ENCODE data around the gene ZNF609.
A peak's percentile ranks its signal among the peaks of the same experiment; 100 is the strongest.

ZNF609 gene

DNA sequence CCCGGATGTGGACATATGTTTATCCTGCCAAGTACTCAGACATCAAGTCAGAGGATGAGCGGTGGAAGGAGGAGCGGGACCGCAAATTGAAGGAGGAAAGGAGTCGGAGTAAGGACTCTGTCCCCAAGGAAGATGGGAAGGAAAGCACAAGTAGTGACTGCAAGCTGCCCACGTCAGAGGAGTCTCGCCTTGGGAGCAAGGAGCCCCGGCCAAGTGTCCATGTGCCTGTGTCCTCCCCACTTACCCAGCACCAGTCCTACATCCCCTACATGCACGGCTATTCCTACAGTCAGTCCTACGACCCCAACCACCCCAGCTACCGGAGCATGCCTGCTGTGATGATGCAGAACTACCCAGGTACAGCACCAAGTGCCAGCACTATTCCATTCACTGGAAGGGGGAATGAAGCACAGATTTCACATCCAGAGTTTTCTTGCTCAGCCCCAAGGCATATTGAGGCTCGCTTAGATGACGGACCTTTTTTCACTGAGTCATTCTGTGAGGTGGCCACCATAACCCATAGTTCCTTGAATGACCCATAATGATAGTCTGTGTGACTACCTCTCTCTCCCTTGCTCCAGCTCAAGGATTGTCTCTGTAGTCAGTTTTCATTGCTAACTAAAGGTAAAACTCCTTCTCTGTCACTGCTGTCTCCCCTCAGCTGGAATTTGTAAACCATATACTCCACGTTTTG is 217.9 kb downstream of the ZNF609 start:
- DNase-seq = no peak

DNA sequence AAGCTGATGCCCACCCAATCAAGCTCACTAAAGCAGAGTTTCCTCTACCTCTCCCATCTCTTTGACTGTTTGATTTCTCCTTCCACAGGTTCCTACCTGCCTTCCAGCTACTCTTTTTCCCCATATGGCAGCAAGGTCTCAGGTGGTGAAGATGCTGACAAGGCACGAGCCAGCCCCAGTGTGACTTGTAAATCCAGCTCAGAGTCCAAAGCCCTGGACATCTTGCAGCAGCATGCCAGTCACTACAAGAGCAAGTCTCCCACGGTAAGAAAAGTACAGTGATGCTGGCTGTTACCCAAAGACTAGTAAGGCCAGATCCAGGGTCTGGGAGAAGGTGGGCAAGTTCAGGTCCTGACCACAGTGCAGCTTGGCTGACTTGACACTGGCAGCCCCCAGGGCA is 219.7 kb downstream of the ZNF609 start:
- no peak for DNase-seq

DNA sequence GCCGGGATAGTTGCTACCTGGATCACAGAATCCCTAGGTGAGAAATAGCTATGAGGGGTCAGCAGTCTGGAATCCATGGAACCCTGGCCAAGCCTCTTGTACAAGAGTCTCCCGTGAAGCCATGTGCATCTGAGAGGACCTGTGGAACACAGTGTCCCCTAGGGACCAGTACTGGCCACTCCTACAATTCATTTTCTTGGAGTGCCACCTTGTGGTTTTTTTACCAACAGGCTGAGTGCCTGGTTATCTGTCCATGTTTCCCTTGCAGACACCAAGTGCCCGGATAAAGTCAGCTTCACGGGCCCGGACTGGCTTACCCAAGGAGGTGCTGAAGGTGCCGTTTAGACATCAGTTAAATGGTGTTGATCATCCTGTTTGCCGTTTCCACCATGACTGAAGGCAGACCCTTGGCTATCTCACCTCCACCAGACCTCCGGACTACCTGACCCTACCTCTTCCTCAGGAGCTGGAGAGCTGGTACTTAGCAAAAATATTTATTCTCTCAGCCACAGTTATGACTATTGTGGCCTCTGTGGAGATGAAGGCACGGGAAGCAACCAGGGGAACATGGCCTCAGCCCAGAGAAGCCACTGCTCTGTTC is 221.1 kb downstream of the ZNF609 start:
- DNase-seq = no peak

DNA sequence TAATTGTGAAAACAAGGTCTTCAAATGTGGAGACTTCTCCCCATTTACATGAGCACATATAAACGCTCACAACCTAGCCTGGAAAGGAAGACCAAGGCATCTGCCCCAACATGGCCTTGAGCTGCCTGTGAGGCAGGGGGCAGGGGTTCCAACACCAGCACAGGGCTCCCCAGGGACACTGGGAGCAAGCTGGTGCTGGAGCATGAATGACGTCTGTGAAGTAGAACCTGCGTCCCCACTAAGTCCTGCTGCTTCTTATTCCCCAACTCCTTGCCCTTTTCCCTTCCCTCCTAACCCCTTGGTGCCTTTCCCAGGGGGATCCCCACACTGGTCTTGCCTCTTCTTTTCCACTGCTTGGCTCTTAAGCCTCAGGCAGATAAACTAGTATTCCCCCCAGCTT is 221.9 kb downstream of the ZNF609 start:
- no peak for DNase-seq

DNA sequence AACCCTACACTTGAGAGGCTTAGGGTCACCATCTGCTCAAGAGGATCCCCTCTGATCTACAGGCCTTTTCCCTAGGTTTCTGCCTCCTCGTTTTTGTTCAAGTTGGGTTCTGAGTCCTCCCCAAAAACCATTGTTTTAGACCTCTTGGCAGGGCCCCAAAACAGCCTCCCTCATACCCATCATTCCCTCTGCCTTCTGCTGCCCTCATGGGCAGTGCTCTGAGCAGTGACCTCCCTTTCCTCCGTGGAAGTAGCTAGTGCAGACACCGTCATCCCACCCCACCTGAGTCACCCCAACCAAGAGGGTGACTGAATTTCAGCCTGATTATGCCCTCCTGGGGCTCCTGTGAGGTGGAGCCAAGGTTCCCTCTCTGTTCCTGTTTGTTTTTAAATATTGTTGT is 223.0 kb downstream of the ZNF609 start:
- DNase-seq = no peak

DNA sequence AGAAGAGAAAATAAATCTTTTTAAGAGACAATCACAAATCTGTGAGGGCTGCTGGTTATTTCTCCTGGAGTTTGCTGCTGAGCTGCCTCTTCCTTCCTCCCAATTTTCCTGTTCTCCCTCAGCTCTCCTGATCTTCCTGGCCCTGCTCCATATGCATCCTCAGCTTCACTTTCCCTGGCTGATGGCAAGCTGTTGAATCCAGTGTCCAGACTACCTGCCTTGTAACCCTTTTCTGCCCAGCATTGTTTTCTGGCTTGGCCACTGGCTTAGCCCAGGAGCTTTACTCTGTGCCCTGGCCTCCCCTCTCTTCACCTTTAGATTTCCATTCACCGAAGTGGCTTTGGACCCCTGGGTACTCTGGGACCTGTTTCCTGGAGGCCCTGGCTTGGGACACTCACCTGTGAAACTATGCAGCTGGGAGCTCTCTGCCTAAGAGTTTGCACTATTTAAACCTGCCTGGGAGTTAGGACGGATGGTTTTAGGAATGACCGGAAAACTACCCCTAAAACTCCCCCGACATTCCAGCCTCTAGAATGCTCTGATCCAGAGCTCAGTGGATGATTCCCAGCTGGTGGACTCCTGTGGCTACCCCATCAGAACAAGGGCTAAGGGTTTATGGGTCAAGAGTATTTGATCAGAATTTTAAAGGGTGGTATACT is 225.0 kb downstream of the ZNF609 start:
- no peak for DNase-seq

DNA sequence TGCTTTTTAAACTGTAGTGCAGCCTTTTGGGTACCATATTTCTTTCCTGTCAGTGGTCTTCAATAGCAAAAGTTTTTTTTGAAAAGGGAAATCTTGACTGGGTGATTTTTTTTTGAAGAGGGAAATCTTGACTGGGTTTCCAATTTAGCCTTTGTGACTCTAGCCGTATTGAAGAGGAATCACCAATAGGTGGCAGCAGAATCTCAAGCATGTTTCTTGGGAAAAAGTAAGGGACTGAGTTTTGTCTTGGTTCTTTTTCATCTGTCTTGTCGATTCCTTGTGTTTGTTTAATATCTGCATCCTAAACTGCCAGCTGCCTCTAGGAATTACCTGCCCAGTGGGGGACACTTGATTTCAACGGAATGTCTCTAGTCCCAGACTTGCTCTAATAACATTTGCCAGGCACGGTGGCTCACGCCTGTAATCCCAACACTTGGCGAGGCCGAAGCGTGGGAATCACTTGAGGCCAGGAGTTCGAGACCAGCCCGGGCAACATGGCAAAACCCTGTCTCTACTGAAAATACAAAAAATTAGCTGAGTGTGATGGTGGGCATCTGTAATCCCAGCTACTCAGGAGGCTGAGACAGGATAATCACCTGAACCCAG is 225.9 kb downstream of the ZNF609 start:
- DNase-seq = no peak

DNA sequence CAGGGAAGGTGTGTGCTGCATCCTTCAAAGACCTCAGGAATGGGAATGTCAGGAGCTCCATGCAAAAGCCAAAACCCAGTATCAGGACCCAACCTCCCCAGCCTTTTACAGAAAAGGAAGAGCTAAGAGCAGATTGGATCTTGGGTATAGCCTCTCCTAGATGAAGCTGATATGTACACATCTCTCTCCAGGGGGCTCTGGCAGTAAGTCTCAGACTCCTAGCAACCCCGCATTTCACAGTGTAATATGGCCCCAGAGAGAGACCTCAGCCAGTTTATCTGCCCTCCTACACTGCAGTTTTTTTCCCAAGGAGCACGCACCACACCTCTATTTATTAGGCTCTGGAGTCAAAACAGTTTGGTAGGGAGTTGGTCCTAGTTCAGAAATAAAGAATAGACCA is 226.8 kb downstream of the ZNF609 start:
- no peak for DNase-seq

DNA sequence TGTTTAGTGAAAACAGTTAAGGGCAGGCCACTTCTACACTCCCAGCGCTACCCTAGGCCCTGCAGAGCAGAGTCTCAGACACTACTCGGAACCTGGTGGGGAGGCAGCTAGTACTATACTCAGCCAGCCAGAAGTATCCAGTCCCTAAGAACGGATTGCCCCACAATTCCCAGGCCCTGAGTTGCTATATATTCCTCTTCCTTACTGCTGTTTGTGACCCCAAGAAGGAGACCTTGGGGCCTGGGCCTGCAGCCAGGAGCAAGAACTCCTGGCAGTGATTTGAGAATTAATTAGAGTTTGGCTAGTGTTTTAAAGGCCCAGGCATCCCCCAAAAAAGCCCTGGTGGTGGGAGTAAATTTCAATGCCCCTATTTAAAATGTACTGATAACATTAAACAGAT is 227.3 kb downstream of the ZNF609 start:
- no peak for DNase-seq

DNA sequence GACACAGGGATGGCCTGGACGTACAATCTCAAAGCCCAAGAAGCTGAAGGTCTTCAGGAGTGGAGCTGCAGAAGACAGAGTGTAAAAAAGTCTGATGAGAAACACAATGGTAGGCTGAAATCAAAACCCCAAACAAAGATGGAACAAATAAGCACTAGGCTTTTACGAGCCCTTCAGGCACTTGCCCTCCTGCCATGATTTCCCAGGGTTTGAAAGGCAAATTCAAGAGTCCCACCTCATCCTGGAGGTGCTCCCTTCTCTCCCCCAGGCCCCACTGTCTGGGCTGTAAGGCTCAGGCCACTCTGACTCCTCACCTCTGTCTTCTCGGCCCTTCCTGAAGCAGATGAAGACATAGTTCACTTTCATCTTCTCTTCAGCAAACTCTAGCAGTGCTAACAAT is 228.4 kb downstream of the ZNF609 start:
- no peak for DNase-seq

DNA sequence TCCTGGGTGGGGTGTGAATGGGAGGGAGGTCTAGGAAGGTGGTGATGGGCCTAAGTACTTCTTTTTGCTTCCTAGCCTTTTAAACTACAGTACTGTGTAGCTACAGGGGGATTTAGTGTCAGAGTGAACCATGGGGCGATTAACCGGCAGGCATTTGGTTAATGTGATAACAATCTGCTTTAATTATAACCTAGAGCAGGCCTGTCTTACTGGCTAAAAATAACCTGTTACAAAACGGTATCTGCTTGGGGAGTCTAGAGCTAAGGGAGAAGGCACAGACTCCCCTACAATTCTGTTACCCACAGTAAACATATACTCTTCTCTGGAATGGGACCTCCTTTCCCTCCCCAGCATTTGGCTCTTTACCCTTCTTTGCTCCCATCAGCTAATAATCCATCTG is 229.6 kb downstream of the ZNF609 start:
- no peak for DNase-seq

DNA sequence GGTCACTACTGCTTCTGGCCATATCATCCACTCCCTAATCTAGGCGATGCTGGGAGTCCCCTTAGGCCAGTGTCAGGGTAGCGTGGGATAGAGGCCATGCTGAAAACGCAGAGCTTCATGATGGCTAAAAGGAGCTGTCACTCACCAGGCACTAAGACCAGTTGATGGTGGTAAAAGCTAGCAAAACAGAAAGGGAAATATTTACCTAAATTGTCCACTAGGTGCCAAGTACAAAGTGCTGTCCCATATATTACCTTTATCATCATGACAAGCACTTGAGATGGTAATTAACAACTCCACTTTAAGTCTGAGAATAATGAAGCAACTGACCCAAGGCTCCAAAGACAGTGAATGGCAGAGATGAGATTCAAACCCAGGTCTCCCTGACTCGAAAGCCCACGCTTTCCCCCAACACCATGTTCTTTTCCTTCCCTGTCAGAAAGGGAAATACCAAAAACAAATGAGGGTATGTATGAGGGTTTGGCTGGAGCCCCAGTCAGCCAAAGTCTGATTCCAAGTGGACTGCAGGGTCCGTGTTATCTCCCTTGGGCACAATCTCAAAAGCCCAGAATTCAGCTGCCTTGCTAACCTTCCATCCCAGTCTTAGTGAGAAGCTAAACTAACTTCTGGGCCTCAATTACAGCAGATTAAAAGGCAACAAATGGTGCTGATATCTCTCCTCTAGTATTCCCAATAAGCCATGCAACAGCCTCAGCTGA is 230.4 kb downstream of the ZNF609 start:
- DNase-seq = no peak

DNA sequence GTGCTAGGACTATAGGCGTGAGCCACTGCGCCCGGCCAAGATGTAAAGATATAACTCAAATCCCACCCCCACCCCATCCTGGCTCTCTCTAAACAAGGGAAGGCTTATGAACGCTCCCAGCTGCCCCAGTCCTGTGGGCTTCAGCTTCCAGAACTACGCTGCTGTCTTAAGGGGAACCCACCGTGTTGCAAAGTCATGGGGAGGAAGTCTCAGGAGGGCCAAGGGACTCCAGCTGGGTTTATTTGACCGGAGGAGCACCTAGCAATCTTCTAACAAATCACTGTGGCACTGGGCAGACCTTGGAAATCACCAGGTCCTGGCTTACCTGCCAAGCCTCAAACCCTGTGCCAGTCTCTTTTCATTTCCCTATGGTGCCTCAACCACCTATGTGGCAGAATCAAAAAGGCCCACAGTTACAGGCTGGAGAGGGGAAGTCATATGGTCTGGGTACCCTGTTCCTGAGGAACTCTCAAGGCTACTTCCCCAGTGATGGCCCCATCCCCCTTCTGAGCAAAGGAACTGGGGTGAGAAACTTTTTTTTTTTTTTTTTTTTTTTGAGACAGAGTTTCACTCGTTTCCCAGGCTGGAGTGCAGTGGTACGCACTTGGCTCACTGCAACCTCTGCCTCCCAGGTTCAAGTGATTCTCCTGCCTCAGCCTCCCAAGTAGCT is 231.7 kb downstream of the ZNF609 start:
- no peak for DNase-seq

DNA sequence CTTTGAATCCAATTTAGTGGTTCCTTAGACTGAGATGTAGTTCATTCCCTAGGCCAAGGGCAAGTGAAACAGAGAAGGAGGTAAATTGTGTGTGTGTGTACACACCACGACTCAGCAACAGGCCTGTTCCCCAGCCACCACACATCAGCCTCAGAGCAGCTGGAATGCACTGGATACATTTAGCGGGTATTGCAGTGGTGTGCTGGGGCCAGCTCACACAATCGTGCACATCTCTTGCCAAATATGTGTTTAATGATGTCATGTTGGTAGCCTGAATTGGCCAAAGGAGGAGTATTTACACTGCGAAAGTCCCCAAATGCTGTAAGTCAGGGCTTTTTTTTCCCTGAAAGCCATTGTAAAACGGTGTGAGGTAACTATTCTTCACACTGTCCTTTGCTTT is 232.8 kb downstream of the ZNF609 start:
- DNase-seq = no peak

DNA sequence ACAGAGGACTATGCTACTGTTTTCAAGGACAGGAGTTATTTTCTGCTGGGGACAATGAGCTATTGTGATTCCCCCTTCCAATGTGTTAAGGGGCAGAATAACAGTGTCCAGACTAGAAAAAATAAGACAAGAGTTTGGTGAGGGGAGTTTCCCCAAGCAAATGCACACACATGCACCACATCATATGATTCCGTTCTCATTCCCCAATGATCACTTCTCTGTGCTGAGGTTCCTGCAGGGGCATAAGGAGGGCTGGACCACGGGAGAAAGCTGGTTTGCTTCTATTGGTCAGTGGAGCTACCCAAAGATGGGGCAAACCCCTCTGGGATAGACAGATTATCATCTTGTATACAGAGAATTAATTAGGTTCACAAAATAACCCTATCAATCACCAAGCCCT is 234.4 kb downstream of the ZNF609 start:
- DNase-seq = no peak

DNA sequence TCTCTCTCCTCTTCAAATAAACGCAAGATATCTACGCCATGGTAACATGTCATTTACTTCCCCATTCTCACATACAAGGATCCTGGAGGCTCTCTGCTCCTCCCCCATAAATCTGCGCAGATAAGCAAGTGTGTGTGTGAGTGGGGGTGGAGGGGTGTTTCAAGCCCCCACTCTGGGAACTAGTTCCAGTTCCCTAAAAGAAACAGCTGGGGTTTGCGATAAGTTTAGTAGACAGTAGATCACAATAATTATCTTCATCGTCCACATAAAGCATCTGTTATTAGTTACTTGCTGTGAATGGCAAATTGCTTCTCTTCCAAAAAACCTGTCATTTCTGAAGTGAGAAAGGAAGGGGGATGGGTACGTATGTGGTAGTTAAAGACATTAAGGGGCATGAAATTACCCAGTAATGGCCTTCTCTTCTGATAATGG is 235.2 kb downstream of the ZNF609 start:
- DNase-seq = no peak

DNA sequence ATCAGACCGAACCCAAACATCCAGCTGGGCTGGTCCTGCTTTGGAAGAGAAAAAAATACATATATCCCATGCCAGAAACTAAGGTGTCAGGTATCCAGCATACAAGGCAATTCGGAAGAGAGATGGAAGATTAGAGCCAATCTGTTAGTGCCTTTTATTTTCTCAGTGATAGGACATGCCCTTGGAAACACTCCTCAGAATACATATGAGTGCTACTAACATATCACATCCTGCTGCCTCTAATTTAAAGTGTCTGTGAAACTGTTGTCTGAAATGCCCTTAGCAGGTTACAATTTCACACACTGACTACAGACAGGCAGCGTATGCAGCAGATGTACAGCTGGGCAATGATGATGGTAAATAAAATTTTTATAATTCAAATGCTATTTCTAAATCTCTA is 236.1 kb downstream of the ZNF609 start:
- no peak for DNase-seq

DNA sequence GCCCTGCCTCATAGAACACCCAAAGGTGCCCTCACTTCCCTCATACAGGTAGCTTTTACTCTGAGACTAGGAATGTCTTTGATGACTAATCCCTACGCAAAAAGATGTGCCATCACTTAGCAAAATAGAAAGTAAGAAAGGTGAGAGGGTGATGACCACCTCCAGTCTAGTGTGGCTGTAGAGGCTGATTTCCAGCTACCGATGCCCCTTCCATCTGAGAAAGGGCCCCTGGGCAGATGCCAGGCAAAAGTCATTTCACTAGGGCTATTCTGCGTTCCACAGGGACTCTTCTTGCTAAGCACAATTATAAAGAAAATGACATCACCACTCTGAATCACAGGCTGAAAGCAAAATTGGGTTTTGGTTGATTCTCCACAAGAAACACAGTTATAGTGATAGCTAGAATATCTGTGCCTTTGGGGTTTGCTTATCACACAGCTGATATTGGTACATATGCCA is 237.6 kb downstream of the ZNF609 start:
- no peak for DNase-seq

DNA sequence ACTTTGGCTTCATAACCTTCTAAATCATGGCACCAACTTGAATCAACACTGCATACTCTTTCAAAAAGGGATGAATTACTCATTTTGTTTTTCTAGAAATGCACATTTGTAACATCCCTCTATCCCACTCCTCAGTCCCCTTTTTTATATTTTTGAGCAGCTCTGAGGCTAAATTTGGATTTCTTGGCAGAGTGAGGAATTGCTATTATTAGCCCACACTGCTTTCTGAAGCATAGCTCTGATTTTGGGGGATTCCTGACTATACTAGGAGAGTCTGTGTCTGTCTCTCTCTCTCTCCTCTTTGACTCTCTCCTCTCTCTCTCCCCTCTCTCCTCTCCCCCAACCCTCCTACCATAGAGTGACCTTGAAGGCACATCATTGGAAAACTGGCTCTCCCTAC is 238.4 kb downstream of the ZNF609 start:
- DNase-seq = no peak

DNA sequence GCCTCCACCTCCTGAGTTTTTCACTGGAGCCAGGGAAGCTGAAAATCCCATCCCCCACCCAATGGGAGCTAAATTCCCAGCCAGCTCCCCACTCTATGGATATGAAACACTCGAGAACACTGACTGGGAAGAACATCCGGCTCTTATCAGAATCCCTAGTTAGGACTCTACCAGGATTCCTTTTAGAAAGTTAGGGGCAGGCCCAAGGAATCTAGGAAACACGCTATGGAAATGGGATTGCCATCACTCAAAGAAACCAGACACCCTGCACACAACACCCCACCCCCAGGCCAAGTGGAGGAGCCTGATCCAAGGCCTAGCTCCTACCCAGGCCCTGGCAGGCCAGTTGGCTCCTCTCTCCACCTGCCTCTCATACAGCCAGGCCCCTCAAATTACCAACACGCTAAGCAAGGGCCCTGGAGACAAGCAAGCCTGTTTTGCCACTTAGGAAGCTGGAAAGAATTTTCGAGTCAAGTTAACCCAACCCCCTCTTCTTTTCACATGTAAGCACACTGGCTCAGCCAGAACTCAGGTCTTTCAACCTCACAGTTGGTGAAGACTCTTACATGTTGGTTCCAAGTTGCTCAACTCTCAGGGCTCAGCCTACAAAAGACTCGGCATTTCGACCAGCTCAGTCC is 239.5 kb downstream of the ZNF609 start:
- DNase-seq = peak; percentile 13

DNA sequence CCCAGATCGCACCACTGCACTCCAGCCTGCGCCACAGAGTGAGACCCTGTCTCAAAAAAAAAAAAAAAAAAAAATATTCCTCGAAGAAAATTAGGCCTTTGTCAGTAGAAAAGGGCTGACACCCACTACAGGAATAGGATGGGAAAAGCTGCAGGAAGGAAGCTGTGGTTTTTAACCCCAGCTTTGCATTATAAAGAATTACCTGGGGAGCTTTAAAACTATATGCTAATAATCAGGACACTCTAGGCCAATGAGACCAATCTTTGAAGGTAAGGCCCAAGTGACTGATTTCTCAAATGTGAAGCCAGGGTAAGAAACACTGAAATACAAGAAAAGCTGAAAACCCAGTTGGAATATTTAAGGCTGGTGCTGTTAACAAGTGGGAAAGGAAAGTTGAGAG is 240.7 kb downstream of the ZNF609 start:
- DNase-seq = no peak

DNA sequence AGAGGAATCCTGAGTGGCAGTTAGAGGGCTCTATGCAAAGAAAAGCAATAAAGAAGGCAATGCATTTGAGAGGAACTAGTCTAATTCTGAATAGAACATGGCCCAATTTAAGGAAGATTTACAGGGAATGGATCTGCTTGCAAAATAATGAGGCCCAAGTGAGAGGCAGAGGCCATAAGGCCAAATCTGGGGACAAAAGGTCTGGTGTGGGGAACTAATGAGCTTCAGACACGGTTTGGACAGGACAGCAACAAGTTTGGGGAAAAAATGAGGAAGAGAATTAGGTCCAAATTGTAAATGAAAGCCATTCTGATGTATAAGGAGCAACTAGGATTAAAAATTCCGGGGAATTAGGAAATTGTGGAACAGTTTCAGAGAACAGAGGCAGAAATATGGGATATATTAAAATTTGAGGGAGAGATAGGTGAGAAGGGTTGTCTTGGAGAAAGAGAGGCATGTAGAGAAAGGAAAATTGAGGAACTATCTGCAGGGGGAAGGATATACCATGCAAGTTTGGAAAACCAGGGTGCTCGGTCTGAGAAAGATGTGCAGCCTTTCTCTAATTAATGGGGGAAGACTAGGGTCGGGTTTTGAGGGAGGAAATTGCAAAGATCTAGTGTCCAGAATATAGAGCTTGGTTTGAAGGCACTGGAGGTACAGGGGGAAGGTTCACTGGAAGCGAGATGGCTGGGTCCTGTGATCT is 241.3 kb downstream of the ZNF609 start:
- no peak for DNase-seq

Data from NCI-H187 treated with DMSO at 0.1 percent for 48 hours (cell line).